ENCODE measurements around the gene MACROD1. TPM values are rescaled to one million over a fixed set of nuclear protein-coding genes. Genes with fewer than 3 reads are reported as not detected.

The MACROD1 gene, protein sequence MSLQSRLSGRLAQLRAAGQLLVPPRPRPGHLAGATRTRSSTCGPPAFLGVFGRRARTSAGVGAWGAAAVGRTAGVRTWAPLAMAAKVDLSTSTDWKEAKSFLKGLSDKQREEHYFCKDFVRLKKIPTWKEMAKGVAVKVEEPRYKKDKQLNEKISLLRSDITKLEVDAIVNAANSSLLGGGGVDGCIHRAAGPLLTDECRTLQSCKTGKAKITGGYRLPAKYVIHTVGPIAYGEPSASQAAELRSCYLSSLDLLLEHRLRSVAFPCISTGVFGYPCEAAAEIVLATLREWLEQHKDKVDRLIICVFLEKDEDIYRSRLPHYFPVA
- 10 to 100 TPM; 17.4 to 18.4 TPM for total RNA-seq

DNA sequence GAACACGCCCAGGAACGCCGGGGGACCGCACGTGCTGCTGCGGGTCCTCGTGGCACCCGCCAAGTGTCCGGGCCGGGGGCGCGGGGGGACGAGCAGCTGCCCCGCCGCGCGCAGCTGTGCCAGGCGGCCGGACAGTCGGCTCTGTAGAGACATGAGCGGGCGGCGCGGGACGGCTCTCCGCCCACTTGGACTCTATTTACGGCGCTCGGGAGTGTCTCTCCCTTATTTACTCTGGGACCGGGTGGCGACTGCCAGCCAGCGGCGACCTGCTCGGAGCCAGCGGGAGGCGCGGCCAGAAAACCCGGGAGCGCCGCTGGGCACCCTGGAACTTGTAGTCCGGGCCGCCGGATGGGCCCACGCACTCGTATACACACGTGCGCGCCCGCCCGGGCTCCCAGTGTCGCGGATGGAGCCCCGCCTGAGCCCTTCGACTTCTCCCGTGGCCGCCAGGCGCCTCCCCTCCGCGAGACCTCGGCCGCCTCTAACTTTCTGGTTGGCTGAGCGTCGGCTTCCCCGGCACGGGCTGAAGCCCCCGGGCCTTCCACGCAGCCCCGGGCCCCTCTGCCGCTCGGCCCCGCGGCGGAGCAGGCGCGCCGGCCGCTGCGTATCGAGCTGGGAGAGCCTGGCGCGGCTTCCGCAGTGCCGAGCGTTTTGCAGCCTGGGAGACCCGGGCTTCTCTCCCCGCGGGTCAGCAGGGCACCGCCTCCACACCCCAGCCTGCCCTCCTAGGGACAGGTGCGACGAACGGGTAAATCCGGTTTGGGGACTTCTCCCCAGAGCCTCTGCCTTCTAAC, at the start of gene MACROD1:
Gene MACROD1, minus strand, starts transcription at position 272 of the 794 bp plus-strand sequence. Its CDS starts 119 bp downstream, at position 153.
- Mint-ChIP-seq H3K36me3 (ENCODE audit: insufficient read depth in 2 of 2) (peaks cover 0 to 2% of the 10 kb centered on the region in 2 donors), H3K4me3 (peak within 1 kb of the TSS; percentile 91 to 95), H3K9me3 (no peaks in the 10 kb centered on the region), H3K27ac (peak within 1 kb of the TSS; percentile 81), H3K4me1 (ENCODE audit: low read depth) (peaks cover 16% of the 10 kb centered on the region), H3K27me3 (ENCODE audit: low read depth) (no peaks in the 10 kb centered on the region)
- ATAC-seq (replicated peaks in 1 of 2) (peak; percentile 97), DNase-seq (peak; percentile 85 to 86)

GRCh38 chr11:64211181-64211872, 45.4 kb upstream of the MACROD1 start:
- Mint-ChIP-seq H3K4me3 (no peak overlapping the region), H3K36me3 (ENCODE audit: insufficient read depth in 2 of 2) (peaks cover 10 to 33% of the 10 kb centered on the region in 2 donors), H3K27me3 (ENCODE audit: low read depth) (no peaks in the 10 kb centered on the region), H3K9me3 (no peaks in the 10 kb centered on the region), H3K27ac (peak overlapping the region; percentile 34), H3K4me1 (ENCODE audit: low read depth) (peaks cover 57% of the 10 kb centered on the region)
- no peak for ATAC-seq (replicated peaks in 1 of 2)
- no peak for DNase-seq

- Mint-ChIP-seq H3K27ac (peak overlapping the region; percentile 17), H3K36me3 (ENCODE audit: insufficient read depth in 2 of 2) (peaks cover 10 to 33% of the 10 kb centered on the region in 2 donors), H3K9me3 (no peaks in the 10 kb centered on the region), H3K4me1 (ENCODE audit: low read depth) (peaks cover 65% of the 10 kb centered on the region), H3K27me3 (ENCODE audit: low read depth) (no peaks in the 10 kb centered on the region), H3K4me3 (no peak overlapping the region)
- DNase-seq (no peak), ATAC-seq (replicated peaks in 1 of 2) (no peak)
These were observed 44.5 kb upstream of the MACROD1 start for GRCh38 chr11:64210301-64211020.

GRCh38 chr11:64209563-64209843, 43.6 kb upstream of the MACROD1 start:
- H3K27ac Mint-ChIP-seq, result peak overlapping the region; percentile 81
- H3K27me3 Mint-ChIP-seq (ENCODE audit: low read depth), result no peaks in the 10 kb centered on the region
- H3K4me1 Mint-ChIP-seq (ENCODE audit: low read depth), result peaks cover 67% of the 10 kb centered on the region
- ATAC-seq (replicated peaks in 1 of 2), result no peak
- H3K9me3 Mint-ChIP-seq, result no peaks in the 10 kb centered on the region
- H3K4me3 Mint-ChIP-seq, result peak overlapping the region in 1 of 2 donors; percentile 34
- DNase-seq, result no peak
- H3K36me3 Mint-ChIP-seq (ENCODE audit: insufficient read depth in 2 of 2), result peaks cover 11 to 28% of the 10 kb centered on the region in 2 donors

- DNase-seq (no peak), ATAC-seq (replicated peaks in 1 of 2) (no peak)
- H3K36me3 Mint-ChIP-seq (ENCODE audit: insufficient read depth in 2 of 2), result peaks cover 11 to 28% of the 10 kb centered on the region in 2 donors
- H3K9me3 Mint-ChIP-seq, result no peaks in the 10 kb centered on the region
- H3K27me3 Mint-ChIP-seq (ENCODE audit: low read depth), result no peaks in the 10 kb centered on the region
- peaks cover 67% of the 10 kb centered on the region for H3K4me1 Mint-ChIP-seq (ENCODE audit: low read depth)
- peak overlapping the region; percentile 94 to 97 for H3K4me3 Mint-ChIP-seq
- peak overlapping the region; percentile 81 for H3K27ac Mint-ChIP-seq
These were observed 43.1 kb upstream of the MACROD1 start for GRCh38 chr11:64208796-64209562.

GRCh38 chr11:64208086-64208795, 42.3 kb upstream of the MACROD1 start:
- ATAC-seq (replicated peaks in 1 of 2) (no peak), DNase-seq (no peak)
- Mint-ChIP-seq H3K4me1 (ENCODE audit: low read depth) (peaks cover 70% of the 10 kb centered on the region), H3K27me3 (ENCODE audit: low read depth) (no peaks in the 10 kb centered on the region), H3K4me3 (peak overlapping the region; percentile 94 to 97), H3K9me3 (no peaks in the 10 kb centered on the region), H3K27ac (peak overlapping the region; percentile 97), H3K36me3 (ENCODE audit: insufficient read depth in 2 of 2) (peaks cover 12 to 33% of the 10 kb centered on the region in 2 donors)

- ATAC-seq (replicated peaks in 1 of 2) (peak; percentile 83), DNase-seq (peak; percentile 86 to 88)
- H3K27me3 Mint-ChIP-seq (ENCODE audit: low read depth), result no peaks in the 10 kb centered on the region
- no peaks in the 10 kb centered on the region for H3K9me3 Mint-ChIP-seq
- peaks cover 13 to 35% of the 10 kb centered on the region in 2 donors for H3K36me3 Mint-ChIP-seq (ENCODE audit: insufficient read depth in 2 of 2)
- peak overlapping the region; percentile 94 to 97 for H3K4me3 Mint-ChIP-seq
- peaks cover 65% of the 10 kb centered on the region for H3K4me1 Mint-ChIP-seq (ENCODE audit: low read depth)
- peak overlapping the region; percentile 97 for H3K27ac Mint-ChIP-seq
These were observed 41.6 kb upstream of the MACROD1 start for GRCh38 chr11:64207256-64208085.

GRCh38 chr11:64206457-64207255, 40.7 kb upstream of the MACROD1 start, which contains the start of gene FERMT3:
Gene FERMT3 (plus strand): TSS chr11:64206721. CDS start chr11:64207365, 644 bp downstream.
- peaks cover 56% of the 10 kb centered on the region for H3K4me1 Mint-ChIP-seq (ENCODE audit: low read depth)
- ATAC-seq (replicated peaks in 1 of 2), result peak; percentile 36 to 52
- H3K36me3 Mint-ChIP-seq (ENCODE audit: insufficient read depth in 2 of 2), result peaks cover 13 to 32% of the 10 kb centered on the region in 2 donors
- H3K4me3 Mint-ChIP-seq, result peak within 1 kb of the TSS; percentile 94 to 97
- H3K9me3 Mint-ChIP-seq, result no peaks in the 10 kb centered on the region
- peak; percentile 73 to 80 for DNase-seq
- no peaks in the 10 kb centered on the region for H3K27me3 Mint-ChIP-seq (ENCODE audit: low read depth)
- H3K27ac Mint-ChIP-seq, result peak within 1 kb of the TSS; percentile 97

GRCh38 chr11:64204464-64204989, 38.6 kb upstream of the MACROD1 start:
- H3K9me3 Mint-ChIP-seq, result no peaks in the 10 kb centered on the region
- DNase-seq (peak; percentile 79 to 82), ATAC-seq (replicated peaks in 1 of 2) (peak; percentile 27 to 31)
- H3K4me1 Mint-ChIP-seq (ENCODE audit: low read depth), result peaks cover 47% of the 10 kb centered on the region
- H3K36me3 Mint-ChIP-seq (ENCODE audit: insufficient read depth in 2 of 2), result peaks cover 18 to 35% of the 10 kb centered on the region in 2 donors
- peak overlapping the region; percentile 93 for H3K27ac Mint-ChIP-seq
- H3K27me3 Mint-ChIP-seq (ENCODE audit: low read depth), result no peaks in the 10 kb centered on the region
- H3K4me3 Mint-ChIP-seq, result peak overlapping the region; percentile 42 to 66

DNA sequence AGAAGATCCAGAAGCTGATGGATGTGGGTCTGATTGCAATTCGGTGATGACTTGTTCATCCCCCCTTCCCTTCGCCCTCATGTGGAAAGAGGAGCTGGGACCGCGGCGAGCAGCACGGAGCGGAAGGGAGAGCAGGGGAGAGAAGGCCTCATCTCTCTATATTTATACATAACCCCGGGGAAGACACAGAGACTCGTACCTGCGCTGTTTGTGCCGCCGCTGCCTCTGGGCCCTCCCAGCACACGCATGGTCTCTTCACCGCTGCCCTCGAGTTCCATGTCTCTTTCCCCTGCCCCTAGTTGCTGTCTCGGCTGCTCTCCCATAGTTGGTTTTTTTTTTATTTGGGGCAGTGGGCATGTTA, 38.1 kb upstream of the MACROD1 start:
- H3K9me3 Mint-ChIP-seq, result no peaks in the 10 kb centered on the region
- no peak overlapping the region for H3K4me3 Mint-ChIP-seq
- peaks cover 15 to 35% of the 10 kb centered on the region in 2 donors for H3K36me3 Mint-ChIP-seq (ENCODE audit: insufficient read depth in 2 of 2)
- ATAC-seq (replicated peaks in 1 of 2) (no peak), DNase-seq (no peak)
- H3K27me3 Mint-ChIP-seq (ENCODE audit: low read depth), result no peaks in the 10 kb centered on the region
- peaks cover 46% of the 10 kb centered on the region for H3K4me1 Mint-ChIP-seq (ENCODE audit: low read depth)
- peak overlapping the region; percentile 93 for H3K27ac Mint-ChIP-seq
